Endothelial cell of umbilical vein (primary cell): ENCODE data around the gene DNAJC8. TPM values are rescaled to one million over a fixed set of nuclear protein-coding genes. Genes with fewer than 3 reads are reported as not detected.

ENCODE experiments used
- BruUV-seq: library from RNA; stranded (reverse); fragments of 400-500 nt; replicated peaks from 2 replicates; lab custom pipeline; 2021; lab: Mats Ljungman, UMichigan
- CTCF ChIA-PET: fragments of 300-600, 350-600 bp; sonication (Branson Sonifier 250); formaldehyde crosslinking; loops from one replicate; lab custom pipeline; 2021; ENCODE audit warnings: antibody characterized with exemption, inconsistent platforms; lab: Charles Lee
- POLR2A ChIA-PET: fragments of 300-600, 350-600 bp; sonication (Branson Sonifier 250); formaldehyde crosslinking; loops from one replicate; lab custom pipeline; 2021; ENCODE audit warnings: antibody characterized with exemption, inconsistent platforms; lab: Charles Lee
- DNase-seq: peaks from one replicate; pipeline ENCODE4 v3.0.0-alpha.2; 2011; ENCODE audit warnings: low read depth, low spot score
- FAIRE-seq: peaks from 2 replicates; lab custom pipeline; 2011; peaks lifted over from hg19 to GRCh38; lab: Jason Lieb, UNC
- H2AFZ ChIP-seq: 2 replicates; pipeline ENCODE4 v1.6.0; 2012; ENCODE audit warnings: low read depth, low read length, control low read depth, inconsistent platforms
- H3K27ac ChIP-seq: 2 replicates; pipeline ENCODE4 v1.5.1; 2011; ENCODE audit warnings: low read depth, mild to moderate bottlenecking, control low read depth, low read length, moderate library complexity; ENCODE audit not compliant: insufficient read depth
- H3K27me3 ChIP-seq, 2 experiments: 2 replicates each; pipeline versions ENCODE4 v1.6.0 to v1.6.1; 2011; ENCODE audit warnings: low read length in 2 of 2, mixed read lengths in 1 of 2; ENCODE audit not compliant: control insufficient read depth in 2 of 2, insufficient read depth in 2 of 2
- H3K36me3 ChIP-seq, 2 experiments: 2 replicates in 1 of 2; 3 replicates in 1 of 2; pipeline ENCODE4 v1.5.1; 2011; ENCODE audit warnings: low read length in 2 of 2, mild to moderate bottlenecking in 1 of 2, moderate library complexity in 1 of 2; ENCODE audit not compliant: control insufficient read depth in 2 of 2, insufficient read depth in 2 of 2; ENCODE audit errors: extremely low read depth in 1 of 2
- H3K4me1 ChIP-seq: 3 replicates; pipeline ENCODE4 v1.5.1; 2011; ENCODE audit warnings: mild to moderate bottlenecking, low read length; ENCODE audit not compliant: control insufficient read depth, insufficient read depth; ENCODE audit errors: extremely low read depth
- H3K4me2 ChIP-seq: 2 replicates; pipeline ENCODE4 v1.6.1; 2011; ENCODE audit warnings: low read length, control low read depth, mixed read lengths; ENCODE audit not compliant: insufficient read depth
- H3K4me3 ChIP-seq, 3 experiments: fragments of 200-600 bp in 1 of 3; sonication (generic), shearing (Covaris generic) in 1 of 3; replicated peaks in 1 of 3; 2 replicates each; pipeline ENCODE4 v1.5.1; 2011 to 2016; ENCODE audit warnings: control low read depth in 3 of 3, low read length in 3 of 3, mild to moderate bottlenecking in 2 of 3, inconsistent platforms in 1 of 3, low read depth in 1 of 3, moderate library complexity in 1 of 3; ENCODE audit not compliant: insufficient read depth in 1 of 3
- H3K79me2 ChIP-seq: 2 replicates; pipeline ENCODE4 v1.6.0; 2012; ENCODE audit warnings: low read length, inconsistent platforms; ENCODE audit not compliant: control insufficient read depth, insufficient read depth
- H3K9ac ChIP-seq: replicated peaks from 2 replicates; pipeline ENCODE3; 2011; ENCODE audit warnings: low read length, control low read depth; ENCODE audit not compliant: insufficient read depth; ENCODE audit errors: extremely low read depth
- H3K9me1 ChIP-seq: replicated peaks from 3 replicates; pipeline ENCODE4 v1.6.0; 2011; ENCODE audit warnings: mild to moderate bottlenecking, low read length; ENCODE audit not compliant: control insufficient read depth, insufficient read depth; ENCODE audit errors: extremely low read depth
- H3K9me3 ChIP-seq: replicated peaks from 2 replicates; pipeline ENCODE4 v1.5.1; 2012; ENCODE audit warnings: low read length, inconsistent platforms; ENCODE audit not compliant: control insufficient read depth, insufficient read depth
- H4K20me1 ChIP-seq: replicated peaks from 2 replicates; pipeline ENCODE3; 2011; ENCODE audit warnings: mild to moderate bottlenecking, low read length; ENCODE audit not compliant: control insufficient read depth, insufficient read depth; ENCODE audit errors: extremely low read depth
- EZH2 ChIP-seq: IDR thresholded peaks from 2 replicates; pipeline ENCODE4 v1.6.1; 2012; ENCODE audit warnings: borderline replicate concordance, low read depth, mild to moderate bottlenecking, moderate library complexity, low read length, inconsistent platforms; ENCODE audit not compliant: severe bottlenecking
- FOS ChIP-seq: IDR thresholded peaks from 2 replicates; pipeline ENCODE4 v1.6.1; 2011; ENCODE audit warnings: mild to moderate bottlenecking, low read length, moderate library complexity, borderline replicate concordance; ENCODE audit not compliant: insufficient read depth
- GATA2 ChIP-seq: IDR thresholded peaks from 2 replicates; pipeline ENCODE4 v1.7.0; 2011; ENCODE audit warnings: low read depth, mild to moderate bottlenecking, moderate library complexity, mixed read lengths, low read length; ENCODE audit not compliant: insufficient read length, insufficient read depth
- JUN ChIP-seq: IDR thresholded peaks from 2 replicates; pipeline ENCODE4 v1.6.1; 2011; ENCODE audit warnings: borderline replicate concordance, low read depth; ENCODE audit not compliant: insufficient read length, insufficient read depth
- MYC ChIP-seq: IDR thresholded peaks from one replicate; pipeline ENCODE4 v1.6.1; 2011; ENCODE audit warnings: mild to moderate bottlenecking, low read depth, low read length
- POLR2A ChIP-seq: IDR thresholded peaks from 2 replicates; pipeline ENCODE4 v1.6.1; 2012; ENCODE audit warnings: low read depth, mild to moderate bottlenecking, control low read depth, low read length
- POLR2AphosphoS5 ChIP-seq: IDR thresholded peaks from 2 replicates; pipeline ENCODE4 v1.6.1; 2012; ENCODE audit warnings: low read depth, mild to moderate bottlenecking, control low read depth, low read length, moderate library complexity; ENCODE audit not compliant: insufficient read depth
- dilution Hi-C: fragments of 300-500 bp; cut with MboI; formaldehyde crosslinking; loops from one replicate; pipeline ENCODE4 v1.15.0; 2019; ENCODE audit warnings: low sequenced_read_pairs; ENCODE audit not compliant: extremely low pct_ligation_motif_present
- intact Hi-C: fragments of 100-400 bp; cut with micrococcal nuclease; formaldehyde crosslinking; loops from one replicate; pipeline ENCODE4 v1.10.0; 2022
- polyA plus RNA-seq, 4 experiments: library from polyadenylated mRNA; depleted of rRNA in 3 of 4; stranded (reverse) in 3 of 4; unstranded in 1 of 4; fragments of >200 nt; gene quantifications; 2 replicates each; pipeline versions ENCODE4 v1.2.1 to v1.2.3, GENCODE V29; 2011 to 2012; ENCODE audit warnings: missing spikeins in 1 of 4
- total RNA-seq: library from RNA; stranded (reverse); gene quantifications from 2 replicates; pipeline ENCODE4 v1.2.3, GENCODE V29; 2021
- TF ChIP-seq, protein P1 (sequence below), 2 donors: IDR thresholded peaks; 1 replicate in 1 of 2; 2 replicates in 1 of 2; pipeline ENCODE4 v1.5.1; 2011; ENCODE audit warnings: low read length in 2 of 2, mild to moderate bottlenecking in 2 of 2, moderate library complexity in 2 of 2, control low read depth in 1 of 2, inconsistent platforms in 1 of 2, low read depth in 1 of 2; ENCODE audit not compliant: insufficient read depth in 1 of 2; ENCODE audit errors: extremely low read depth in 1 of 2
- TF ChIP-seq, protein P2 (sequence below): IDR thresholded peaks from 2 replicates; pipeline ENCODE4 v1.6.1; 2011; ENCODE audit not compliant: insufficient read depth, insufficient read length

DNAJC8 gene
- total and polyA plus RNA-seq, 2 donors (not counting 3 experiments of a cell fraction or from before 2014, with no cell fraction given) = 71.0 to 106 TPM

DNA sequence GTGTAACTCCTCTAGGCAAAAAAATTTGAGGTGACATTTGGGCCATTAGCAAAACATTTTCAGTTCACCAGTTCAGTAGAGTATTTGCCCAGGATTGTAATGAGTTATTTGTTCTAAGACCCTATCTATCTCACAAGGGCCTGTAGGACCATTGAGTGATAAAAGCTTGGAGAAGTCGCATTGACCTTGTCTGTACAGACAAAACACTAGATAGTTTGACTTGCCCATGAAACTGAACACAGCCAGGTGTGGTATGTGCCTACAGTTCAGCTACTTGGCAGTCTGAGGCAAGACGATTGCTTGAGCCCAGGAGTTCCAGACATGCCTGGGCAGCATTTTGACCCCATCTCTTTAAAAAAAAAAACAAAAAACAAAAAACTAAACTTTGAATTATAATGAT lies 6.2 kb upstream of the DNAJC8 start:
- TF ChIP-seq, protein P1, sequence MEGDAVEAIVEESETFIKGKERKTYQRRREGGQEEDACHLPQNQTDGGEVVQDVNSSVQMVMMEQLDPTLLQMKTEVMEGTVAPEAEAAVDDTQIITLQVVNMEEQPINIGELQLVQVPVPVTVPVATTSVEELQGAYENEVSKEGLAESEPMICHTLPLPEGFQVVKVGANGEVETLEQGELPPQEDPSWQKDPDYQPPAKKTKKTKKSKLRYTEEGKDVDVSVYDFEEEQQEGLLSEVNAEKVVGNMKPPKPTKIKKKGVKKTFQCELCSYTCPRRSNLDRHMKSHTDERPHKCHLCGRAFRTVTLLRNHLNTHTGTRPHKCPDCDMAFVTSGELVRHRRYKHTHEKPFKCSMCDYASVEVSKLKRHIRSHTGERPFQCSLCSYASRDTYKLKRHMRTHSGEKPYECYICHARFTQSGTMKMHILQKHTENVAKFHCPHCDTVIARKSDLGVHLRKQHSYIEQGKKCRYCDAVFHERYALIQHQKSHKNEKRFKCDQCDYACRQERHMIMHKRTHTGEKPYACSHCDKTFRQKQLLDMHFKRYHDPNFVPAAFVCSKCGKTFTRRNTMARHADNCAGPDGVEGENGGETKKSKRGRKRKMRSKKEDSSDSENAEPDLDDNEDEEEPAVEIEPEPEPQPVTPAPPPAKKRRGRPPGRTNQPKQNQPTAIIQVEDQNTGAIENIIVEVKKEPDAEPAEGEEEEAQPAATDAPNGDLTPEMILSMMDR (IDR thresholded peaks at IDR 0.05; ENCODE audit: extremely low read depth in 1 of 2, insufficient read depth in 1 of 2, low read depth in 1 of 2, low read length in 2 of 2) = no peak
- TF ChIP-seq, protein P2, sequence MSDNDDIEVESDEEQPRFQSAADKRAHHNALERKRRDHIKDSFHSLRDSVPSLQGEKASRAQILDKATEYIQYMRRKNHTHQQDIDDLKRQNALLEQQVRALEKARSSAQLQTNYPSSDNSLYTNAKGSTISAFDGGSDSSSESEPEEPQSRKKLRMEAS = no peak
- no peak for TF ChIP-seq MYC
- no peak for TF ChIP-seq FOS
- TF ChIP-seq GATA2 = no peak
- no peak for TF ChIP-seq POLR2AphosphoS5
- no peak for TF ChIP-seq JUN
- no peak for TF ChIP-seq POLR2A
- TF ChIP-seq EZH2 = no peak
- H3K27me3 ChIP-seq = no peaks in the 10 kb centered on the region
- no TSS peak for BruUV-seq
- dilution Hi-C loops = no loop called here
- no peaks in the 10 kb centered on the region for H3K9me1 ChIP-seq
- intact Hi-C loops = no loop called here
- H4K20me1 ChIP-seq = no peaks in the 10 kb centered on the region
- ChIA-PET POLR2A (no interaction called here), CTCF (no interaction called here)
- FAIRE-seq = no peak
- no peak overlapping the region for H3K9ac ChIP-seq
- H2AFZ ChIP-seq = no peak overlapping the region
- no peak overlapping the region for H3K27ac ChIP-seq
- H3K36me3 ChIP-seq = peaks cover 0 to 4% of the 10 kb centered on the region in 2 experiments
- no peak overlapping the region for H3K4me2 ChIP-seq
- H3K9me3 ChIP-seq = no peaks in the 10 kb centered on the region
- H3K79me2 ChIP-seq = peaks cover 18% of the 10 kb centered on the region
- no peak for DNase-seq
- peaks cover 18% of the 10 kb centered on the region for H3K4me1 ChIP-seq
- H3K4me3 ChIP-seq = no peak overlapping the region
